HG02798 (cell line): Measurements from ENCODE around the gene CRIP1.

ENCODE experiments used
- ATAC-seq: cut with Tn5 transposase; IDR thresholded peaks from one replicate; pipeline ENCODE4 v1.9.1; 2021; ENCODE audit warnings: mild to moderate bottlenecking; ENCODE audit not compliant: unreplicated experiment, poor library complexity

Gene CRIP1

GRCh38 chr14:105490572-105491365 is 4.1 kb downstream of the CRIP1 start, which contains the start of gene TEDC1:
TEDC1 (plus strand) TSS chr14:105491246; CDS start chr14:105491376, 130 bp downstream.
- ATAC-seq = peak; percentile 71

- no peak for ATAC-seq
Observed at GRCh38 chr14:105491366-105491973, 4.8 kb downstream of the CRIP1 start.

GRCh38 chr14:105492031-105492970 is 5.6 kb downstream of the CRIP1 start:
- ATAC-seq = no peak

- no peak for ATAC-seq
Observed at GRCh38 chr14:105492971-105493871, 6.5 kb downstream of the CRIP1 start.

GRCh38 chr14:105493921-105494605 is 7.4 kb downstream of the CRIP1 start:
- ATAC-seq = no peak

GRCh38 chr14:105494606-105494929 is 7.9 kb downstream of the CRIP1 start:
- ATAC-seq = no peak

- ATAC-seq = no peak
Observed at GRCh38 chr14:105495101-105495989, 8.7 kb downstream of the CRIP1 start.

GRCh38 chr14:105495990-105496830 is 9.5 kb downstream of the CRIP1 start:
- ATAC-seq = no peak

GRCh38 chr14:105496831-105497591 is 10.3 kb downstream of the CRIP1 start:
- no peak for ATAC-seq

- ATAC-seq = no peak
Observed at GRCh38 chr14:105497671-105498429, 11.2 kb downstream of the CRIP1 start.

GRCh38 chr14:105498430-105499255 is 12.0 kb downstream of the CRIP1 start:
- ATAC-seq = no peak

GRCh38 chr14:105499256-105500035 is 12.8 kb downstream of the CRIP1 start:
- no peak for ATAC-seq

- no peak for ATAC-seq
Observed at GRCh38 chr14:105500036-105500725, 13.5 kb downstream of the CRIP1 start.

- no peak for ATAC-seq
Observed at GRCh38 chr14:105500726-105501101, 14.0 kb downstream of the CRIP1 start.
